Right ventricle myocardium superior (tissue), 1 donor: ENCODE measurements around the gene GALNT7. TPM values are rescaled to one million over a fixed set of nuclear protein-coding genes. Genes with fewer than 3 reads are reported as not detected.
"Not testable (repeated sequence)": the region's sequence is repeated elsewhere in the genome, so short reads cannot be mapped to it uniquely, and the experiment has no call there.

ENCODE experiments used
- ATAC-seq: fragments of 200-7000 bp; cut with Tn5 transposase; one replicate; pipeline ENCODE4 v1.9.1; 2020; ENCODE audit warnings: mild to moderate bottlenecking; ENCODE audit not compliant: poor library complexity
- DNase-seq: peaks from one replicate; pipeline ENCODE4 v3.0.0-alpha.2; 2020
- intact Hi-C: fragments of 100-400 bp; cut with DNase I; formaldehyde crosslinking; loops from one replicate; pipeline ENCODE4 v1.11.2; 2022
- total RNA-seq: library from RNA; stranded (reverse); fragmentation: NEBNext Ultra II Directional; extraction: Animal tissue kit (Norgen Biotek cat#: 25700); gene quantifications from one replicate; pipeline ENCODE4 v1.2.1, GENCODE V29; 2021
- donor health status: DM: no; HTN: yes; CAD: no; lungs with severe emphysema.

Gene GALNT7
- total RNA-seq, 1 donor from 2014 or later: 3.4 TPM

- no peak for ATAC-seq
- intact Hi-C loops: no loop called here
- DNase-seq: no peak
Measured at GRCh38 chr4:173159791-173160190, 8.8 kb upstream of the GALNT7 start.

- ATAC-seq (no peak), DNase-seq (no peak)
- intact Hi-C loops: no loop called here
Measured at GRCh38 chr4:173160871-173161270, 7.7 kb upstream of the GALNT7 start.

GRCh38 chr4:173161311-173161710, 7.3 kb upstream of the GALNT7 start:
- DNase-seq (no peak), ATAC-seq (no peak)
- intact Hi-C loops: no loop called here

- intact Hi-C loops: no loop called here
- DNase-seq (no peak), ATAC-seq (no peak)
Measured at GRCh38 chr4:173165706-173166105, 2.9 kb upstream of the GALNT7 start.

DNA sequence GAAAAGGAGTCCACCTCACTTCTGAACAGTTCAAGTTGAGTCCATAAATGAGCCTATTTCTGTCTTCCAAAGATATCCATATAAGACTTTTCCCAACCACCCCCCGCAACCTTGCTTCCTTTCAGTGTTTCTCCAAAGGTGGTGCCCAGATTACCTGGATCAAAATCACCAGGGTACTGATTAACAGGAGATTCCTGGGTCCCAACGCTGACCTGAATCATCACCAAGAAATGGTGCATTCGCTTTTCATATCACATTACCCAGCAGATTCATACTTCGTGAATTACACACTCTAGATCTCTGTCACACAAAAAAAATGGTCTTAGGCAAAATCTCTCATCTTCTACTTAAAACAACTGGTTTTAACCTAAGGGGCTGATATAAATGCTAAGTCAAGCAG, 2.1 kb upstream of the GALNT7 start:
- intact Hi-C loops: no loop called here
- DNase-seq (no peak), ATAC-seq (no peak)

GRCh38 chr4:173167758-173168395, 734 bp upstream of the GALNT7 start:
- peak; percentile 39 for DNase-seq
- intact Hi-C loops: no loop called here
- ATAC-seq: peak; percentile 18

GRCh38 chr4:173169178-173169427, 492 bp downstream of the GALNT7 start:
- ATAC-seq (peak; percentile 32), DNase-seq (no peak)
- intact Hi-C loops: no loop called here

DNA sequence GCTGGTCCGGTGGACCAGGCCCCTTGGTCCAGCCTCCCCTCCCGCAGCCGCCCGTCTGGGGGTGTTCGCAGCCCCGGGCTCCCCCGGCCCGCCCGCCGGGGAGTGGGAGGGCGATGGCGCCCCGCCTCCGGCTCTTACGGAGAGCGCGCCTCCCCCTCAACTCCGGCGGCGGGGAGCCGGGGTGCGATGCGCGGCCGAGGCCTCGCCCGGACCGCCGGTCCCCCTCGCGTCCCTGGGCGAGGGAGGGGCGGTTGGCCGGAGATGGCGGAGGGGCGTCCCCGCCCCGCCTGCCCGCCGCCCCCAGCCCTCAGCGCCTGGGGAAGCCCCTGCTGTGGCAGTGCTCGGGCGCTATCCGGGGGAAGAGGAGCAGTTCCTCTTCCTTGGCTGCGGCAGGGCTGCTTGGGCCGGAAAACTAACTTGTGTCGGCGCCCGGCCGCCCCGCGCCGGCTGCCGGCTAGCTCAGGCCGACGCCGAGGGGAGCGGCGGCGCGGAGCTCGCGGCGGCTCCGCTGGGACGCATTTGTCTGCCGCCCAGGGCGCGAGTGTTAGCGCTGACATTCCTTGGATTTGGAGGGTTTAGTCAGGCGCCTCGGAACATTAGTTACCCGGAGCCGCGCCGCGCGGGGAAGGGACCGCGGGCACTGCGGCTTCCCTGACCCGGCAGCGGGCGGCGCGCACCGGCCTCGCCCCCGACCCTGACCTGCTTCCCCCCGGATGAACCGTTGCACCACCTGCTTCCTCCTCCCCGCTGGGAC, 994 bp downstream of the GALNT7 start:
- ATAC-seq (peak; percentile 86), DNase-seq (peak; percentile 80)
- intact Hi-C loops: no loop called here

DNA sequence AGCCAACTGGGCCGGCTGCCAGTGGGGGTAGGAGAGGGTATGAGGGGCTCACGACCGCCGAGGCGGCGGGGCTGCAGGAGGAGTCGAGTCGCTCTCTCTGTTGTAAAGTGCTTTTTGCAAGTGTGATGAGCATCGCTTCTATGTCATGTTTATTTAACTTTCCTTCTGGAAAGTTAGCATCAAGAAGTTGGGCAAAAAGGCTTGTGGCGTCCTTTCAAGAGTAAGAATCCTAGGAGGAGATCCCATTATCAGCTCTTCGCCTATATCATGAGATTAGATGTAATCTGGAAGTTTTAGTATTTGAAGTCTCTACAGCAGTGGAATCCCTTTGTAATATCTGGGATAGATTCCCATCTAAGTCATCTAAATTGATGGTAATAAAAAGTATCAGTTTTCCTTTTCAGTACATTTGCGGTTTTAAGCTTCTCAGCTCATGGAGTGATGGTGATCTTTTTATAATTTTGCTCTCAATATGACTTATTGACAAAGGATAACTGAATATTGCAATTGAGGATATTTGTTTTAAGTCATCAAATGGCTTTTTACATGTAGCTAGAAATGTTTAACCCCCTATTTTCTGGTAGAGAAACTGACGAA, 1.7 kb downstream of the GALNT7 start:
- no peak for ATAC-seq
- no peak for DNase-seq
- intact Hi-C loops: no loop called here

GRCh38 chr4:173171098-173171497, 2.5 kb downstream of the GALNT7 start:
- ATAC-seq (no peak), DNase-seq (no peak)
- intact Hi-C loops: no loop called here

DNA sequence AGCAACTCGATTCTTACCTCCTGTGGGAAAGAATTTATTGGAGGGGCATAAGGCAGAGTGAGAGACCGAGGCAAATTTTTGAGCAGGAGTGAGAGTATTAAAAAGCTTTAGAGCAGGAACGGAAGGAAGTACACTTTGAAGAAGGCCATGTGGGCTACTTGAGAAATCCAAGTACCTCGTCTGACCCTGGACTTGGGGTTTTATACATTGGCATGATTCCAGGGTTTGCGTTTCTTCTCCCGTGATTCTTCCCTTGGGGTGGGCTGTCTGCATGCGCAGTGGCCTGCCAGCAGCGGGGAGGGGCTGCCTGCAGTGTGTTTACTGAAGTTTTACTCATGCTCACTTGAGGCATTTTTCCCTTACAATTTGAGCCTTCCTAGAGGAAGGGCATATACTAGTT, 3.4 kb downstream of the GALNT7 start:
- intact Hi-C loops: no loop called here
- DNase-seq (no peak), ATAC-seq (no peak)

- intact Hi-C loops: no loop called here
Measured at GRCh38 chr4:173174184-173174583, 5.6 kb downstream of the GALNT7 start.

DNA sequence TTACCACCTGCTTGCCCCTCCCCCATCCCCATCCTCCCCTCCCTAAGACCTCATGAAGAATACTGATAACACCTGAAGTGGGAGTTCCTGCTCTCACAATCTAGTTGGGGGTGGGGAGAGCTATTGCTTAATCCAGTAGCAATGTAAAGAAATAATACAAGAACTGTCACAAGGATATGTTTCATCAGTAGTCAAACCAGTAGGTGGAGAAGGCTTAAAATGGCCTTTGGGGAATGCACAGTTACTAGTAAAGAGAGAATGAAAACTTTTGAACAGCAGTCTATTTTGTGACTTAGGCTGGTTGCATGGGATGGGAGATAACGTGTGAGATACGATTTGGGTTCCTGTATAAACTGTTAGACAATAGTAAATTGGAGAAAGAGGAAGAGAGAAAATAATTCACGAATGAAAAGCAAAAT, 6.0 kb downstream of the GALNT7 start:
- no peak for ATAC-seq
- intact Hi-C loops: no loop called here
- DNase-seq: no peak

More at GRCh38 chr4:173174184-173174583, 5.6 kb downstream of the GALNT7 start:
- ATAC-seq (no peak), DNase-seq (no peak)

- no peak for DNase-seq
- intact Hi-C loops: no loop called here
- no peak for ATAC-seq
Measured at GRCh38 chr4:173176010-173176409, 7.4 kb downstream of the GALNT7 start.

DNA sequence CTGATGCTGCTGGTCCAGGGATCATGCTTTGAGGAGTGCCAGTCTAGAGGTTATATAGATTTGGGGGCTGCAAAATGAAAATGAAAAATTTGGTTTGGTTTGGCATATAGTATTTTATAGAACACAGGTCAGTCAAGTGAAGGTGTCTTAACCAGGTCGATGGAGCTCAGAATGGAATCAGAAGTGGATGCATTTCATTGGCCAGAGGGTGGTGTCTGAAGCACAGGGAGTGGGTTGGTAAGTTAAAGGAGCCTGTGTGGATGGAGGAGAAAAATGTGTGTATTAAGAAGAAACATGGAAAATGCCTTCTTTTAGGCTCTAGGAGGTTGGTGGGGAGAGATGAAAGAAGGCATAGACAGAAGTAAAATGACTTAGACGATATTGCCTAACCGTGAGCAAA, 8.6 kb downstream of the GALNT7 start:
- DNase-seq: no peak
- ATAC-seq: no peak
- intact Hi-C loops: no loop called here

- no peak for DNase-seq
- no peak for ATAC-seq
- intact Hi-C loops: no loop called here
Measured at GRCh38 chr4:173178144-173178543, 9.5 kb downstream of the GALNT7 start.

- no peak for DNase-seq
- ATAC-seq: no peak
- intact Hi-C loops: no loop called here
Measured at GRCh38 chr4:173181848-173182247, 13.2 kb downstream of the GALNT7 start.

DNA sequence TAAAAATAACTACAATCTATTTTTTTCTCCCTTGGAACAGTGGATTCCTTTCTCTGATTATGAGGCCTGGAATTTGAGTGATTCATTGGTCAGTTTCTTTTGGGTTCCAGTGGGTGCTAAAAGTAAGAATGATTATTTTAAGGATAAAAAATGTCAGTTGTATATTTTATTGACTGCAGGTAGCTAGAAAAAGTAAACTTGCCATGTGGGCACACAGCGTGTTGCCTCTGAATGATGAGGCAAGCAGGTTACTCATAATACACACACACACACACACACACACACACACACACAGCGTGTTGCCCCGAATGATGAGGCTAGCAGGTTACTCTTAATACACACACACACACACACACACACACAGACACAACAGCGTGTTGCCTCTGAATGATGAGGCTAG, 13.8 kb downstream of the GALNT7 start:
- intact Hi-C loops: no loop called here
- no peak for ATAC-seq
- DNase-seq: no peak

GRCh38 chr4:173183659-173184247, 15.1 kb downstream of the GALNT7 start:
- intact Hi-C loops, DNase-seq, ATAC-seq: not testable (repeated sequence)
